ENCODE data around the gene PER2.

Gene PER2

GRCh38 chr2:238334885-238335284 is 46.5 kb upstream of the PER2 start:
- TF ChIP-seq CTCF (IDR thresholded peaks at IDR 0.05; ENCODE audit: low read depth, low read length) = no peak
- no peak for TF ChIP-seq EZH2phosphoT487 (IDR thresholded peaks at IDR 0.05; ENCODE audit: low read depth)
- no peaks in the 10 kb centered on the region for H3K79me2 ChIP-seq (ENCODE audit: low read length)
- no peaks in the 10 kb centered on the region for H3K27me3 ChIP-seq (ENCODE audit: low read depth, low read length)
- no peaks in the 10 kb centered on the region for H3K4me1 ChIP-seq (ENCODE audit: low read length)
- H3K27ac ChIP-seq (ENCODE audit: low read length) = no peak overlapping the region
- H3K36me3 ChIP-seq (replicated peaks; ENCODE audit: low read depth, low read length) = no peaks in the 10 kb centered on the region
- no peaks in the 10 kb centered on the region for H3K9me3 ChIP-seq (ENCODE audit: insufficient read depth, low read length)
- H3K9ac ChIP-seq (ENCODE audit: low read length) = no peak overlapping the region
- H3K4me3 ChIP-seq (ENCODE audit: low read length) = no peak overlapping the region
- no peaks in the 10 kb centered on the region for H4K20me1 ChIP-seq (ENCODE audit: insufficient read depth, low read length)
- no peak overlapping the region for H3K4me2 ChIP-seq (ENCODE audit: low read length)
- H2AFZ ChIP-seq (ENCODE audit: low read depth, low read length) = no peak overlapping the region

- Histone ChIP-seq H3K9me3 (ENCODE audit: insufficient read depth, low read length) (no peaks in the 10 kb centered on the region), H3K79me2 (ENCODE audit: low read length) (no peaks in the 10 kb centered on the region), H2AFZ (ENCODE audit: low read depth, low read length) (no peak overlapping the region), H3K4me3 (ENCODE audit: low read length) (no peak overlapping the region), H4K20me1 (ENCODE audit: insufficient read depth, low read length) (no peaks in the 10 kb centered on the region), H3K4me2 (ENCODE audit: low read length) (no peak overlapping the region), H3K4me1 (ENCODE audit: low read length) (no peaks in the 10 kb centered on the region), H3K9ac (ENCODE audit: low read length) (no peak overlapping the region), H3K27me3 (ENCODE audit: low read depth, low read length) (no peaks in the 10 kb centered on the region), H3K36me3 (replicated peaks; ENCODE audit: low read depth, low read length) (peaks cover 3% of the 10 kb centered on the region), H3K27ac (ENCODE audit: low read length) (no peak overlapping the region)
- TF ChIP-seq CTCF (IDR thresholded peaks at IDR 0.05; ENCODE audit: low read depth, low read length) = no peak
- TF ChIP-seq EZH2phosphoT487 (IDR thresholded peaks at IDR 0.05; ENCODE audit: low read depth) = no peak
Observed at GRCh38 chr2:238331916-238332315, 43.5 kb upstream of the PER2 start.

GRCh38 chr2:238330391-238330790 is 42.0 kb upstream of the PER2 start:
- Histone ChIP-seq H2AFZ (ENCODE audit: low read depth, low read length) (no peak overlapping the region), H3K9ac (ENCODE audit: low read length) (no peak overlapping the region), H3K4me2 (ENCODE audit: low read length) (no peak overlapping the region), H3K27me3 (ENCODE audit: low read depth, low read length) (no peaks in the 10 kb centered on the region), H3K36me3 (replicated peaks; ENCODE audit: low read depth, low read length) (peaks cover 3% of the 10 kb centered on the region), H4K20me1 (ENCODE audit: insufficient read depth, low read length) (no peaks in the 10 kb centered on the region), H3K79me2 (ENCODE audit: low read length) (no peaks in the 10 kb centered on the region), H3K9me3 (ENCODE audit: insufficient read depth, low read length) (no peaks in the 10 kb centered on the region), H3K27ac (ENCODE audit: low read length) (no peak overlapping the region), H3K4me1 (ENCODE audit: low read length) (no peaks in the 10 kb centered on the region), H3K4me3 (ENCODE audit: low read length) (no peak overlapping the region)
- no peak for TF ChIP-seq CTCF (IDR thresholded peaks at IDR 0.05; ENCODE audit: low read depth, low read length)
- TF ChIP-seq EZH2phosphoT487 (IDR thresholded peaks at IDR 0.05; ENCODE audit: low read depth) = no peak

- no peaks in the 10 kb centered on the region for H3K79me2 ChIP-seq (ENCODE audit: low read length)
- H3K27ac ChIP-seq (ENCODE audit: low read length) = no peak overlapping the region
- no peak overlapping the region for H2AFZ ChIP-seq (ENCODE audit: low read depth, low read length)
- H4K20me1 ChIP-seq (ENCODE audit: insufficient read depth, low read length) = no peaks in the 10 kb centered on the region
- H3K4me3 ChIP-seq (ENCODE audit: low read length) = no peak overlapping the region
- no peak overlapping the region for H3K9ac ChIP-seq (ENCODE audit: low read length)
- H3K4me2 ChIP-seq (ENCODE audit: low read length) = no peak overlapping the region
- TF ChIP-seq EZH2phosphoT487 (IDR thresholded peaks at IDR 0.05; ENCODE audit: low read depth) (no peak), CTCF (IDR thresholded peaks at IDR 0.05; ENCODE audit: low read depth, low read length) (no peak)
- peaks cover 3% of the 10 kb centered on the region for H3K36me3 ChIP-seq (replicated peaks; ENCODE audit: low read depth, low read length)
- H3K9me3 ChIP-seq (ENCODE audit: insufficient read depth, low read length) = no peaks in the 10 kb centered on the region
- H3K4me1 ChIP-seq (ENCODE audit: low read length) = no peaks in the 10 kb centered on the region
- no peaks in the 10 kb centered on the region for H3K27me3 ChIP-seq (ENCODE audit: low read depth, low read length)
Observed at GRCh38 chr2:238327751-238328150, 39.3 kb upstream of the PER2 start.
